Activated B cell treated with CpG ODN at 0.5 μM for 24 hours (primary cell): ENCODE results near the gene RICTOR. TPM values are rescaled to one million over a fixed set of nuclear protein-coding genes. Genes with fewer than 3 reads are reported as not detected.

Experiments used
- ATAC-seq: fragments of 200-7000 bp; cut with Tn5 transposase; one replicate; pipeline ENCODE4 v1.10.0; 2021; ENCODE audit warnings: low read depth, mild to moderate bottlenecking, moderate library complexity
- CTCF ChIA-PET: fragments of 350-600 bp; sonication (Branson Sonifier 250); formaldehyde crosslinking; loops from one replicate; lab custom pipeline; 2021; ENCODE audit warnings: antibody characterized with exemption; lab: Charles Lee
- POLR2A ChIA-PET: fragments of 350-600 bp; sonication (Branson Sonifier 250); formaldehyde crosslinking; loops from one replicate; lab custom pipeline; 2021; ENCODE audit warnings: antibody characterized with exemption; lab: Charles Lee
- DNase-seq: peaks from one replicate; pipeline ENCODE4 v3.0.0; 2022
- H3K27ac Mint-ChIP-seq: one replicate; pipeline ENCODE4 v1.8.0; 2020; ENCODE audit warnings: mixed read lengths
- H3K27me3 Mint-ChIP-seq: one replicate; pipeline ENCODE4 v1.8.0; 2021; ENCODE audit warnings: mixed read lengths
- H3K36me3 Mint-ChIP-seq: one replicate; pipeline ENCODE4 v1.8.0; 2021; ENCODE audit warnings: low read depth, mixed read lengths
- H3K4me1 Mint-ChIP-seq: one replicate; pipeline ENCODE4 v1.8.0; 2021; ENCODE audit warnings: mixed read lengths
- H3K4me3 Mint-ChIP-seq: one replicate; pipeline ENCODE4 v1.8.0; 2020; ENCODE audit warnings: mild to moderate bottlenecking, mixed read lengths
- H3K9me3 Mint-ChIP-seq: one replicate; pipeline ENCODE4 v1.8.0; 2020; ENCODE audit warnings: mixed read lengths
- CTCF ChIP-seq: fragments of 200-600 bp; IDR thresholded peaks from one replicate; pipeline ENCODE4 v1.8.0; 2022; ENCODE audit warnings: antibody characterized with exemption, mild to moderate bottlenecking
- intact Hi-C: fragments of 100-400 bp; cut with micrococcal nuclease; formaldehyde crosslinking; loops from one replicate; pipeline ENCODE4 v1.15.1; 2024
- total RNA-seq: library from RNA; stranded (reverse); gene quantifications from 2 replicates; pipeline ENCODE4 v1.2.3, GENCODE V29; 2022

The RICTOR gene
- total RNA-seq, 1 donor from 2014 or later, result 51.8 TPM

GRCh38 chr5:38938973-38939372 is 135.2 kb downstream of the RICTOR start:
- CTCF ChIA-PET, result no interaction called here
- Mint-ChIP-seq H3K4me3 (no peak overlapping the region), H3K27ac (no peak overlapping the region), H3K27me3 (no peaks in the 10 kb centered on the region), H3K9me3 (no peaks in the 10 kb centered on the region), H3K36me3 (peaks cover 49% of the 10 kb centered on the region), H3K4me1 (no peaks in the 10 kb centered on the region)
- ATAC-seq (no peak), DNase-seq (no peak)
- intact Hi-C loops, result no loop called here
- POLR2A ChIA-PET, result no interaction called here
- no peak for TF ChIP-seq CTCF

GRCh38 chr5:38938424-38938823 is 135.8 kb downstream of the RICTOR start:
- Mint-ChIP-seq H3K4me1 (no peaks in the 10 kb centered on the region), H3K9me3 (no peaks in the 10 kb centered on the region), H3K36me3 (peaks cover 48% of the 10 kb centered on the region), H3K4me3 (no peak overlapping the region), H3K27me3 (no peaks in the 10 kb centered on the region), H3K27ac (no peak overlapping the region)
- intact Hi-C loops, result no loop called here
- TF ChIP-seq CTCF, result no peak
- CTCF ChIA-PET, result no interaction called here
- DNase-seq (no peak), ATAC-seq (no peak)
- POLR2A ChIA-PET, result no interaction called here

GRCh38 chr5:38936269-38936668 is 137.9 kb downstream of the RICTOR start:
- ChIA-PET CTCF (no interaction called here), POLR2A (no interaction called here)
- TF ChIP-seq CTCF, result no peak
- DNase-seq (no peak), ATAC-seq (no peak)
- Mint-ChIP-seq H3K36me3 (peaks cover 32% of the 10 kb centered on the region), H3K4me3 (no peak overlapping the region), H3K27me3 (no peaks in the 10 kb centered on the region), H3K9me3 (no peaks in the 10 kb centered on the region), H3K27ac (no peak overlapping the region), H3K4me1 (no peaks in the 10 kb centered on the region)
- intact Hi-C loops, result no loop called here

GRCh38 chr5:38935437-38935836 is 138.8 kb downstream of the RICTOR start:
- Mint-ChIP-seq H3K9me3 (no peaks in the 10 kb centered on the region), H3K27me3 (no peaks in the 10 kb centered on the region), H3K27ac (no peak overlapping the region), H3K36me3 (peaks cover 27% of the 10 kb centered on the region), H3K4me1 (no peaks in the 10 kb centered on the region), H3K4me3 (no peak overlapping the region)
- ATAC-seq, result no peak
- CTCF ChIA-PET, result no interaction called here
- POLR2A ChIA-PET, result no interaction called here
- DNase-seq, result no peak
- no peak for TF ChIP-seq CTCF
- intact Hi-C loops, result no loop called here

GRCh38 chr5:38932854-38933408 is 141.3 kb downstream of the RICTOR start:
- no peak for DNase-seq
- intact Hi-C loops, result no loop called here
- Mint-ChIP-seq H3K27ac (no peak overlapping the region), H3K27me3 (peaks cover 2% of the 10 kb centered on the region), H3K9me3 (no peaks in the 10 kb centered on the region), H3K4me3 (no peak overlapping the region), H3K4me1 (no peaks in the 10 kb centered on the region), H3K36me3 (peaks cover 10% of the 10 kb centered on the region)
- TF ChIP-seq CTCF, result no peak
- POLR2A ChIA-PET, result no interaction called here
- CTCF ChIA-PET, result interaction anchor here (0.8 to 1.0 kb wide), 2 partner anchors 11 to 491 kb away, joined by 3 read pairs; no protein-coding TSS in a partner anchor
- ATAC-seq, result no peak
